Muscle layer of colon (tissue), 2 donors: ENCODE results near the gene UNC45B.
"Not testable (repeated sequence)": the region's sequence is repeated elsewhere in the genome, so short reads cannot be mapped to it uniquely, and the experiment has no call there.

Source experiments
- H3K27ac ChIP-seq: one replicate; pipeline ENCODE4 v1.7.0; 2013; ENCODE audit warnings: low read depth, mild to moderate bottlenecking, low read length, moderate library complexity
- H3K27me3 ChIP-seq, 2 donors: one replicate each; pipeline ENCODE4 v1.7.0; 2013; ENCODE audit warnings: low read length in 2 of 2, mild to moderate bottlenecking in 2 of 2; ENCODE audit not compliant: insufficient read depth in 2 of 2, control insufficient read depth in 1 of 2
- H3K36me3 ChIP-seq: one replicate; pipeline ENCODE4 v1.7.0; 2013; ENCODE audit warnings: mild to moderate bottlenecking, low read length; ENCODE audit not compliant: insufficient read depth
- H3K4me1 ChIP-seq: one replicate; pipeline ENCODE4 v1.7.0; 2013; ENCODE audit warnings: mild to moderate bottlenecking, low read length; ENCODE audit not compliant: insufficient read depth
- H3K4me3 ChIP-seq, 2 donors: one replicate each; pipeline ENCODE4 v1.7.0; 2013; ENCODE audit warnings: low read length in 2 of 2, low read depth in 1 of 2, mild to moderate bottlenecking in 1 of 2, moderate library complexity in 1 of 2
- H3K9ac ChIP-seq: one replicate; pipeline ENCODE4 v1.7.0; 2013; ENCODE audit warnings: low read length
- H3K9me3 ChIP-seq: one replicate; pipeline ENCODE4 v1.7.0; 2013; ENCODE audit warnings: mild to moderate bottlenecking, low read length
- donor health status: abdominal sarcoma.
- donor health status: Adenocarcinoma of cecum.

Gene UNC45B

GRCh38 chr17:35146214-35146833, 1.3 kb upstream of the UNC45B start:
- Histone ChIP-seq H3K9me3 (no peaks in the 10 kb centered on the region), H3K36me3 (no peaks in the 10 kb centered on the region), H3K4me3 (no peak overlapping the region), H3K27ac (no peak overlapping the region), H3K27me3 (no peaks in the 10 kb centered on the region), H3K4me1 (no peaks in the 10 kb centered on the region), H3K9ac (no peak overlapping the region)

DNA sequence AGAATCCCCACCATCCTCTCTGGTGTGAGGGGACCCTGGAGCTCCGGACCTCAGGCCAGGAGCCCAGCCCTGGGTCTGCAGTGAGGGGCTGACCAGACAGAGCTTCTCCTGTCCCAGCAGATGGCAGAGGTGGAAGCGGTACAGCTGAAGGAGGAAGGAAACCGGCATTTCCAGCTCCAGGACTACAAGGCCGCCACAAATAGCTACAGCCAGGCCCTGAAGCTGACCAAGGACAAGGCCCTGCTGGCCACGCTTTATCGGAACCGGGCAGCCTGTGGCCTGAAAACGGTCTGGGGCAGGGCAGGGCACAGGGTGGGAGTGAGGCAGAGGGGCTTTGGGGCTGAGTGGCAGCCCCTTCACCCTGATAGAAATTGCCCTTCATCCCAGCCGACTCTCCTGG, 527 bp downstream of the UNC45B start:
- Histone ChIP-seq H3K4me1 (no peaks in the 10 kb centered on the region), H3K9ac (no peak overlapping the region), H3K27ac (no peak overlapping the region)

DNA sequence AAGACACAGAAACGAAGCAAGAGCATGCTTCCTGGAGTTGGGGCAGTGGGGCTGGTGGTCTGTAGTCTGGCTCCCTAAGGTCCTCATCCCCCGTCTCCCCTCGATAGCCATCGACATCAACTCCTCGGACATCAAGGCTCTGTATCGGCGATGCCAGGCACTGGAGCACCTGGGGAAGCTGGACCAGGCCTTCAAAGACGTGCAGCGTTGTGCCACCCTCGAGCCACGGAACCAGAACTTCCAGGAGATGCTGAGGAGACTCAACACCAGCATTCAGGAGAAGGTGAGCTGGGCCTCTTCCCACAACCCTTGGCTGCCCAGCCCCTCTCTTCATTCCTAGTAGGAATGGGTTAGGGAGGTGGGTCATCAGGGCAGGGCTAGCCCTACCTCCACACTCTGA, 2.3 kb downstream of the UNC45B start:
- Histone ChIP-seq H3K4me3 (no peak overlapping the region), H3K27ac (no peak overlapping the region), H3K4me1 (no peaks in the 10 kb centered on the region), H3K9ac (no peak overlapping the region), H3K36me3 (no peaks in the 10 kb centered on the region), H3K9me3 (no peaks in the 10 kb centered on the region), H3K27me3 (no peaks in the 10 kb centered on the region)

More for the DNA sequence above, 527 bp downstream of the UNC45B start:
- Histone ChIP-seq H3K9me3 (no peaks in the 10 kb centered on the region), H3K4me3 (no peak overlapping the region), H3K36me3 (no peaks in the 10 kb centered on the region), H3K27me3 (no peaks in the 10 kb centered on the region)

- H3K27me3 ChIP-seq, H3K27ac ChIP-seq, H3K36me3 ChIP-seq, H3K9me3 ChIP-seq, H3K4me1 ChIP-seq, H3K4me3 ChIP-seq, H3K9ac ChIP-seq: not testable (repeated sequence)
Observed at GRCh38 chr17:35151080-35151479, 3.5 kb downstream of the UNC45B start.

DNA sequence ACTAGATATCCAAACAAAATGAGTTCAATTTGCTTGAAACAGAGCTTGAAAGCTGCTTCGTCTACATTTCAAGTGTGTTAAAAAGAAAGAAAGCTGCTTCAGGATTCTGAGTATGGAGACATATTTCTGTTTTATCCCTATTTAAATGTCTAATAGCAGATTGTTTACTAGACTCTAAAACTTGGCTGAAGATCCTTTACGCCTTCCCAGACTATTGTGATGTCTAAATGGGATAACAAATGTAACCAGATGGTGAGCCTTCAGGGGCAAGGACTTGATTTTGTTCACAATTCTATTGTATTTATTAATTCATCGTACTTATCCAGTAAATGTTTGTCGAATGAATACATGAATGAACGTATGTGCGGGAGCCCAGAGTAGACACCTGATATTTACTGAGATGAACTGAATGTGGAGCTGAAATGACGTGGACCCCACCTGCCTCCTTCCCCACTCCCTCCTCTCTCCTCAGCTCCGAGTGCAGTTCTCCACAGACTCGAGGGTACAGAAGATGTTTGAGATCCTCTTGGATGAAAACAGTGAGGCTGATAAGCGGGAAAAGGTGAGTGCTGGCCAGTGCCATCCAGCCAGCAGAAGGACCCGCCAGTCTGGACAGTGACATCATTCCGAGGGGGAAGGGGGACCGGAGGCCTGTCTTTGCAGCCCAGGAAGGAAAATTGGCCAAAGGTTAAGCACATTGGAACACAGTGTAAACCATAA, 5.0 kb downstream of the UNC45B start:
- H3K4me1 ChIP-seq, result no peaks in the 10 kb centered on the region

GRCh38 chr17:35154196-35155165, 6.9 kb downstream of the UNC45B start:
- H3K4me3 ChIP-seq, result no peak overlapping the region

More for the DNA sequence above, 5.0 kb downstream of the UNC45B start:
- Histone ChIP-seq H3K9me3 (no peaks in the 10 kb centered on the region), H3K36me3 (no peaks in the 10 kb centered on the region), H3K9ac (no peak overlapping the region), H3K4me3 (no peak overlapping the region), H3K27ac (no peak overlapping the region), H3K27me3 (no peaks in the 10 kb centered on the region)

DNA sequence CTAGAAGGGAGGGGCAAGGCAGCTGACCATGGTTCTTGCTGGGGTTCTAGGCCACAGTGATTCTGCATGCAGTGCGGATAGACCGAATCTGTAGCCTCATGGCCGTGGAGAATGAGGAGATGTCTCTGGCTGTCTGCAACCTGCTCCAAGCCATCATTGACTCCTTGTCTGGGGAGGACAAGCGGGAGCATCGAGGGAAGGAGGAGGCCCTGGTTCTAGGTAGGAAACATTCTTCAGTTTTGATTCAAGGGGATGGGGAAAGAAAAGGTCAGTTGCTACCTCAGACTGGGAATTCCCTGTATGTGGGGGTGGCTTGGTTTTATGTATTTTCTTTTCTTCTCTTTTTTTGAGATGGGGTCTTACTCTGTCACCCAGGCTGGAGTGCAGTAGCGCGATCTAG, 7.6 kb downstream of the UNC45B start:
- Histone ChIP-seq H3K27ac (no peak overlapping the region), H3K36me3 (no peaks in the 10 kb centered on the region), H3K9me3 (no peaks in the 10 kb centered on the region), H3K4me1 (no peaks in the 10 kb centered on the region), H3K9ac (no peak overlapping the region), H3K27me3 (no peaks in the 10 kb centered on the region), H3K4me3 (no peak overlapping the region)

More at GRCh38 chr17:35154196-35155165, 6.9 kb downstream of the UNC45B start:
- Histone ChIP-seq H3K4me1 (no peaks in the 10 kb centered on the region), H3K9me3 (no peaks in the 10 kb centered on the region), H3K27ac (no peak overlapping the region), H3K36me3 (no peaks in the 10 kb centered on the region), H3K9ac (no peak overlapping the region), H3K27me3 (no peaks in the 10 kb centered on the region)

- Histone ChIP-seq H3K27ac (no peak overlapping the region), H3K9me3 (no peaks in the 10 kb centered on the region), H3K4me3 (no peak overlapping the region), H3K9ac (no peak overlapping the region), H3K36me3 (no peaks in the 10 kb centered on the region), H3K4me1 (no peaks in the 10 kb centered on the region), H3K27me3 (no peaks in the 10 kb centered on the region)
Observed at GRCh38 chr17:35159940-35160339, 12.3 kb downstream of the UNC45B start.

DNA sequence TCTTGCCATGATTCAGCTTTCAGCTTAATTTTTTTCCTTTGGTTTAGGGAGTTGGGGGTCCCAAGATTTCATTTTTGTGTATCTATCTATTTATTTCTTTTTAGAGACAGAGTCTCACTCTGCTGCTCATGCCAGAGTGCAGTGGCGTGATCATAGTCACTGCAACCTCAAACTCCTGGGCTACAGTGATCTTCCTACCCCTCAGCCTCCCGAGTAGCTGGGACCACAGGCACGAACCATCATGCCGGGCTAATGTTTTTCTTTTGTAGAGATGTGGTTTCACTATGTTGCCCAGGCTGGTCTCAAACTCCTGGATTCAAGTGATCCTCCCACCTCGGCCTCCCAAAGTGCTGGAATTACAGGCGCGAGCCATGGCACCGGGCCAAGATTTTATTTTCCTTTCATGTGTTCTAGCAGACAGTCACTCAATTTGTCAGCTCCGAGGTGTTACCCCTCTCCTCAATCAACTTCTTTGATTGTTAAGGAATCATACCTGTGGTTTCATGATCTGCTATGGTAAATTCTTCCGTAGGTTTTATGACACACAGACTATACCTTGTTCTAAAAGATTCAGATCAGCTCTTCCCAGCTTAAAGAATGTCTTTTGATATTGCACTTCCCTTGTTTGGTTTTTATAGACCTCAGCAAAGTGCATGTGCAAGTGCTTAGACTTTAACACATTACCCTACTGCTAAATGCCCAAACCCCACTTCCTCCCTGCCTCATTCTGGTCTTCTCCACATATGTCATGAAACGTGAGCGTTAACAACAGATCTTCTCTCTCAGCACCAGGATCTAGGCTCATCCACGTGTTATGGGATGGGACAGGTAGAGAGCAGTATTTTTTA, 13.0 kb downstream of the UNC45B start:
- Histone ChIP-seq H3K4me1 (no peaks in the 10 kb centered on the region), H3K4me3 (no peak overlapping the region), H3K36me3 (no peaks in the 10 kb centered on the region), H3K9ac (no peak overlapping the region), H3K27me3 (no peaks in the 10 kb centered on the region), H3K27ac (no peak overlapping the region), H3K9me3 (no peaks in the 10 kb centered on the region)

DNA sequence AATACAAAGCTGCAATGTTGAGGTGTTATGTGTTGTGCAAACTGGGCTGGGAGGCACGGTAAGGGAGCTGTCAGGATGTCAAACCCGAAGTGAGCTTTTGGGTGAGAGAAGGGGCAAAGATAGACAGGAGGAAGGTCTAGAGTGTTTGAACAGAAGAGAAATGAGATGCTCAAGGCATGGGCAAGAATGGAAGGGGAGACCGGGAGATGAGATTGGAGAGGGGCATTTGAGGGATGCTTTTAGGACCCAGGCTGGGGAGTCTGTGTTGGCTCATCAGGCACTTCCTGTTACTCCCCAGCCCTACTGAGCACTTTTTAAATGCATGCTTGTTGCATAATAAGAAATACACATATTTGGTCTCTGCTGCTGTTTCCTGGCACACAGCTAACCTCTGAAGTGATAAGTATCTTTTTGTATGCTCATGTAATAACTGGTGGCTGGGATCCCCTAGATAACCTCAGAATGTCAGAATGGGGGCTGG, 13.7 kb downstream of the UNC45B start:
- Histone ChIP-seq H3K9ac (no peak overlapping the region), H3K27me3 (no peaks in the 10 kb centered on the region), H3K36me3 (no peaks in the 10 kb centered on the region), H3K4me1 (no peaks in the 10 kb centered on the region), H3K4me3 (no peak overlapping the region), H3K9me3 (no peaks in the 10 kb centered on the region), H3K27ac (no peak overlapping the region)
